GM12878 (cell line): Measurements from ENCODE around the gene SLC9A7. TPM values are rescaled to one million over a fixed set of nuclear protein-coding genes. Genes with fewer than 3 reads are reported as not detected.

ENCODE experiments used
- E2F8 ChIP-seq: fragments of 450-650 bp; IDR thresholded peaks from 2 replicates; pipeline ENCODE4 v1.6.1; 2018; ENCODE audit warnings: mild to moderate bottlenecking, low read depth, moderate library complexity; ENCODE audit not compliant: partially characterized antibody
- MYB ChIP-seq: fragments of 150-350 bp; IDR thresholded peaks from 2 replicates; pipeline ENCODE4 v1.6.1; 2014; ENCODE audit warnings: mild to moderate bottlenecking, low read depth, low read length, borderline replicate concordance
- PBX3 ChIP-seq: IDR thresholded peaks from 2 replicates; pipeline ENCODE4 v1.6.1; 2011; ENCODE audit warnings: mild to moderate bottlenecking, low read depth, low read length, moderate library complexity; ENCODE audit not compliant: insufficient replicate concordance
- PRDM15 ChIP-seq: fragments of 450-650 bp; formaldehyde crosslinking; IDR thresholded peaks from 2 replicates; pipeline ENCODE4 v1.4.0; 2020; ENCODE audit warnings: mild to moderate bottlenecking, moderate library complexity
- RCOR1 ChIP-seq: conservative IDR thresholded peaks from 2 replicates; pipeline ENCODE4 v1.6.1; 2012; ENCODE audit warnings: low read depth, low read length, improper control_type of control experiment
- polyA plus RNA-seq, 11 experiments: library from polyadenylated mRNA; depleted of rRNA in 4 of 11; unstranded in 6 of 11; stranded (reverse) in 5 of 11; fragments of >200 nt; fragmentation: Nextera tagmentation in 4 of 11; fragmentation: Illumina TruSeq in 1 of 11; extraction: Ambion mirVana in 4 of 11; extraction: Trizol in 1 of 11; gene quantifications; 1 replicate in 1 of 11; 2 replicates in 10 of 11; pipeline versions ENCODE4 v1.2.1 to v1.2.3, GENCODE V29; 2011 to 2016; ENCODE audit warnings: inconsistent platforms in 2 of 11, missing spikeins in 2 of 11, low read depth in 1 of 11
- total RNA-seq, 4 experiments: library from RNA; depleted of rRNA in 3 of 4; stranded (reverse); fragments of >200 nt in 3 of 4; fragmentation: Illumina TruSeq in 1 of 4; extraction: Trizol in 1 of 4; gene quantifications; 2 replicates each; pipeline versions ENCODE4 v1.2.1 to v1.2.3, GENCODE V29; 2013 to 2021

SLC9A7 gene
- total and polyA plus RNA-seq, 10 of the 15 experiments (the other 5 are each of a cell fraction or from before 2014, with no cell fraction given): 5.0 to 62.8 (median 30.5) TPM

GRCh38 chrX:46690818-46691217 is 68.1 kb downstream of the SLC9A7 start (continued):
- TF ChIP-seq PBX3: no peak
- no peak for TF ChIP-seq MYB
- no peak for TF ChIP-seq E2F8
- TF ChIP-seq PRDM15 (CRISPR knock-in tag): no peak
- TF ChIP-seq RCOR1: no peak
